ENCODE data around the gene FRMD4A.
"Not testable (repeated sequence)": the region's sequence is repeated elsewhere in the genome, so short reads cannot be mapped to it uniquely, and the experiment has no call there.

The FRMD4A gene

DNA sequence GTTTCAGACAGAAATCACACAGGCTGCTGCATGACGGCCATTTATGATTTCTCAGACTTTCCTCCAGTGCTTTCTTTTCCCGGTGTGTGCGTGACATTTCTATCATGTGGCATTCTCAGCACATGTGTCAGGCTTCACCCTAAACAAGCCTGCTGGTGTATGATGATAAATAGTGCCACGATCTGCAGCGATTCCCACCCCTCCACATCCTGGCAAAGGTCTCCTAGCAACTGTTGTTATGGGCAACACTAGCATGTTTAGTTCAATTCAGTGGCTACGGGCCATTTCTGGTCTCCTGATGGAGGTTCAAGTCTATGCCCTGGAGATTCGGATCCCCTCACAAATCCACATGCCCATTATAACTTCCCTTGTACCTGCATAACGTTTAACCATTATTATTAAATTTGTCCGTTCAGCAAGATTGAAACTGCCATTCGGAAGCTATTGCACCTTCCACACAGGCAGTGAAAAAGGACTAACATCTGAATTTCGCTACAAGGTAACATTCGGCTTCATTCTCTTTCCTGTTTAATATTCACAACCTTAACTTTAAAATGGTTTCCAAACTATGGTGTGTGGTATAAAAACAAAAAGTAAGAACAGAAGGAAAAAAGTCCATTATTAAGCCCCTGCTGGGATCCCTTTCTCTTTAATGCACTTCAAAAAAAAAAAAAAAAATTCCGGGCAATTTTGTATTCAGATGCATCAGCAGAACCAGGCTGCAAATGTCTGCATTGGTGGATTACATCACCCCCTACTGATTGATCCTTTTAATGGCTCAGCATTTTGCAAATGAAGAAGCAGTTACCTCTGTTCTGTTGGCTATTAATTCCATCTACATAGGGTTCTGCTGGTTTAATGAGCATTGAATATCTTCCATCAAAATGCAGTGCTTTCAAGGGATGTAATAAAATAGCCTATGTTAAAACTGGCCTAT is 90.2 kb downstream of the FRMD4A start:
- DNase-seq (ENCODE audit: low read depth in 2 of 2) = no peak

GRCh38 chr10:14238659-14239058 is 92.1 kb downstream of the FRMD4A start:
- DNase-seq (ENCODE audit: low read depth in 2 of 2) = not testable (repeated sequence)

DNA sequence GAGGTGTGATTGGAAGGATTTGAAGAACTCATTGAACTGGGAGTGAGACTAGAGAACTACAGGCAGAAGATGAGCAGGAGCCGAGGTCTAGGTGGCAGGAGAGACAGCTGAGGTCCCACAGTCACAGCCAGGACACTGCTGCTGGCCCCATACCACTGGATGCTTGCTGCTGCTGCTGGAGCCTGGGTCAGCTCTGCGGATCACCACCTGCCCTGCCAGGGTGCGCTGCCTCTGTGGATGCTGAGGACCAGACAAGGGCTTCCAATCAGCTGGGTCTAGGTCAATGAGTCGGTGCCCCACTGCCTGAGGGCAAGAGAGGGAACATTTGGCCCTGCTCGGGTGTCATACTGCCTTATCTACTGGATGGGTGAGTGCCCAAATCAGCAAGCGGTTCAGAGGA is 94.4 kb downstream of the FRMD4A start:
- DNase-seq (ENCODE audit: low read depth in 2 of 2) = no peak

DNA sequence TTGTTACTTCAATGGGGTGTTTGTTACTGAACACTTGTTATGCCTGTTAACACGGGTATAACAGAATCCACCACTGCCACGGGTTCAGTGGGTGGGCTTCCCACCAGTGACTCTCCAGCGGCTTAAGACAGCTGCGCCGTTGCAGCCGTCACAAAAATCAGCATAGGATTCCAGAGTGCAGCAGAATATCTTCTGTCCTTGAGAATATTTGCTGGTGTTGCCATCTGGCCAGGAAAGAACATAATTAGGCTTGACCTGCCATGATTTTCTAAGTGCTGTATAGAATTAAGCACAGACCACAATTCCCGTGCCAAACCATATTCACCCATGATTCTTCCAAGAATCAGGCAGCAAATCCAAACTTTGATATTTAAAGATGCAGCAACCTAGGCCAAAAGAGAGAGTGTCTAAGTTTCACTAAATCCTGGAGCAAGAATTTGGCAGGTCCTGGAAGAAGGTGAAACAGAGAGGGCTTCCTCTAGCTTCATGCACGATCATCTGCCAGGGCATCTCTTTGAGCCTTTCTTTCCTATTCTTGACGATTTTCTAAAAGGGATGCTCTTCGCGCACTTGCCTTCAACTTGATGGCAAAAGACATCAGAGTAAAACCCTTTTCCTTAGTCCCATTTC is 95.0 kb downstream of the FRMD4A start:
- no peak for DNase-seq (ENCODE audit: low read depth in 2 of 2)

DNA sequence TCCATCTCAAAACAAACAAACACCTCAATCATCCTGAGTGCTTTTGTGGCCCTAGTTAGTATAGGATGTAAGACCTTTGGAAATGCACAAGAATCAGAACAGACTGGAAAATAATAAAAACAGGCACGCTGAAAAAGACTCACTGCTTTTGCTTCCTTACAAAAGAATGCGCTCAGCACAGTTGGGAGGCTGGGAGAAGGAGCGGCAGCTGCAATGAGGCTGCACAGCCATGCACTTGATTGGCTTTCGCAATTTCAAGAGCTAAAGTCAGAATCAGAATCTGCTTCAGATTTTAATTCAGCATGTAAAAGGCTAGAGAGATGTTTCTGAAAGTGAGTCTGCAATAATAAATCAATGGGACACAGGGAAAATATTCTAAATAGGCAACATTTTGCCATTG is 97.2 kb downstream of the FRMD4A start:
- no peak for DNase-seq (ENCODE audit: low read depth in 2 of 2)

DNA sequence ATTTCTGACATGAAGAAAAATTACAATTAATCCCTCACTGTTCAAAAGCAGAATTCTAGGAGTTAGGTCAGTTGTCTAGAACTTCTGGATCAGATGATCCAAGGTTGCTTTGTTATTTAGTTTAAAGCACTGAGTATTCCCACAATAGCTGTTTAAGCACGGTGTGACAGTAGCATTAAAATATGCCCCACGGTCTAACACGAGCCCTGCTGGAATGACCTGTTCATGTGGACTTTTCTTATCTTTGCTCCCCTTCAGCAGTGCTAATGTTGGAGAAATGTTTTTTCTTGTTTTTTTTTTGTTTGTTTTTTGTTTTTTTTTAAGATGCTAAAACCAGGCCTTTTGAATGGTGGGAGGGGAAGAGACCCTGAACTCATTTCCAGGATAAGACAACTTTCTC is 101.9 kb downstream of the FRMD4A start:
- DNase-seq (ENCODE audit: low read depth in 2 of 2) = not testable (repeated sequence)

DNA sequence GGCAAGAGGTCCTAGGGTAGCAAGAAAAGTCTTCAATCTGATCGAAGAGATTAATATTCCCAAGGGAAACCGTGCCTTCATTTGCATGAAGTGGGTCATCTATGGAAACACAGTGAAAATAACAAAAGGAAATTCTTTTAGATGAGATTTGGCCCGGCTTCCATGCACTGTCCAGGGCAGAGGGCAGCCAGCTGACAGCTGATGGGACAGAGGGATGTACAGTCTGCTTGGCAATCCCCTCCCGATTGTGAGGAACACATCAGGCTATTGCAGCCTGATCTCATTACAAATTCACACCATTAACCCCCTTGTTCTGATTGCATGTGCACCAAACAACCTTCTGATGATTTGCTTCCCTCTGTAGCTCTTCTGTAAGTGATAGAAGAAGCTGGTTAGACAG is 105.3 kb downstream of the FRMD4A start:
- no peak for DNase-seq (ENCODE audit: low read depth in 2 of 2)

DNA sequence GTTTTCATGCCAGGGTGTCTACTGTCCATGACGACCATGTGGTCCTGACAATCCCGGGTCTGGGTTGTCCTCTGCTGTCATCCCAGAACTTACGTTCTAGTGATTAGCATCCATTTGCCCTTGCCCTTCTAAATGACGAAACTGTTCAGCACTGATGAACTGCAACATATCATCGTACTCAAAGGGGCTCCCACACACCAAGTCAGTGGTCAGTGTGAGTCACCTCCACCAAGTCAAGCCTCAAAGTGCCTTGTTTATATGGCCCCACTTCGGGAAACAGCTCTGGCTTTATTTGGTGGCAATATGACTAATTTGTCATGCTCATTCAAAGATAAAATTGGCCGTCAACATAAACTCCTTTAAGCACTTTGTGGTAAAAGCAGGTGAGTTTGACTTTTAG is 110.7 kb downstream of the FRMD4A start:
- DNase-seq (ENCODE audit: low read depth in 2 of 2) = no peak

DNA sequence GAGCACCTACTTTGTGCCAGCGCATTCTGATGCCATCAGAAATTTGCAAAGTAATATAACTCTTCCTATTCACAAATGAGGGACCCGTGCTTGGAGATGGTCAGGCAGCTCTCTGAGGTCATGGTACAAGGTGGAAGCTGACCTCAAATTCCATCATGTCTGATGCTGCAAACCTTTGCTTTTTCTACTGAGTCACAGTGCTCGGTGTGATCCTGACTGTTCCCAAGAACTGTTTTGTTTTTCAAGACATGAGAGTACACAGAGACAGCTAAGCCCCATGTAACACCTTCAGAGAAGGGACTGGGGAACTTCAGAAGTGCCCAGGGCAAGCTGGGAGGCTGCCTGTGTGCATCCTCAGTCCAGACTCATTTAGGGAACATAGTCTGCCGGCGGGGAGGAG is 111.3 kb downstream of the FRMD4A start:
- no peak for DNase-seq (ENCODE audit: low read depth in 2 of 2)

GRCh38 chr10:14215641-14216040 is 115.1 kb downstream of the FRMD4A start:
- no peak for DNase-seq (ENCODE audit: low read depth in 2 of 2)

- DNase-seq (ENCODE audit: low read depth in 2 of 2) = not testable (repeated sequence)
Observed at GRCh38 chr10:14213703-14214102, 117.0 kb downstream of the FRMD4A start.

DNA sequence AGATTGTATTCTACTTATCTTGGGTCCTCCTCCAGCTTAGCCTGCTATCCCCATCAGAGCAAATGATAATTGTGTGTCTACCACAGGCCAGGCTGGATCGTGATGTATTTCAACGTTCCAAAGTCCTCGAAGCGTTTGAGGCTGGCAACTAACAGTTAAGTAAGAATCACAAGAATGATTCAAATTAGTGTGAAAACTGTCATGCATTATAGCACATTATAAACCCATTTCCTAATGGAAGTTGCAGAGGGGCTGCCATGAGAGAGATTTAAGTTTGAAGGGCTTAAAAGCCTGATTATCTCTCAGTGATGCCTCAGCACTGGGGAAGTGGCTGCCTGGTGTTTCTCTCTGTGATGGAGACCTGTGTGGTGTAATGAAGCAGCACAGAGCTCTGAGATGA is 119.1 kb downstream of the FRMD4A start:
- DNase-seq (ENCODE audit: low read depth in 2 of 2) = no peak

DNA sequence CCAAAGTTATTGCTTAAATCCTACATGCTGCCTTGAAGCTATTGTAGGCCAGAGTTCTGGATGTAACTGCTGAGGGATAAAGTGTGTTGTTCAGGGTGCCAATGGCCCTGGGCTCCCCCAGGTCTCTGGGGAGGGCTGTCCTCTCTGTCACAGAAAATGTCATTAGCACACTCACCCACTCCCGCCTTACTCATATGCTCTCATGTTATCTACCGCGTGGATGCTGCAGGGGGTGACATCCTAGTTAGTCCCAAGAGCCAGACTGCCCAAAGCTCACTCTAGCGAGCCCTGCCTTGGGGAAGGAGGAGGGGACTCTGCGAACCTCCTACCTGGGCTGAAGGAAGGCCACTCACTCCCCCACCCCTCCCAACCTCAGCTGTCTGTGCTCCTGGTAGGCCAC is 122.5 kb downstream of the FRMD4A start:
- DNase-seq (ENCODE audit: low read depth in 2 of 2) = no peak

GRCh38 chr10:14205233-14205632 is 125.5 kb downstream of the FRMD4A start:
- no peak for DNase-seq (ENCODE audit: low read depth in 2 of 2)

DNA sequence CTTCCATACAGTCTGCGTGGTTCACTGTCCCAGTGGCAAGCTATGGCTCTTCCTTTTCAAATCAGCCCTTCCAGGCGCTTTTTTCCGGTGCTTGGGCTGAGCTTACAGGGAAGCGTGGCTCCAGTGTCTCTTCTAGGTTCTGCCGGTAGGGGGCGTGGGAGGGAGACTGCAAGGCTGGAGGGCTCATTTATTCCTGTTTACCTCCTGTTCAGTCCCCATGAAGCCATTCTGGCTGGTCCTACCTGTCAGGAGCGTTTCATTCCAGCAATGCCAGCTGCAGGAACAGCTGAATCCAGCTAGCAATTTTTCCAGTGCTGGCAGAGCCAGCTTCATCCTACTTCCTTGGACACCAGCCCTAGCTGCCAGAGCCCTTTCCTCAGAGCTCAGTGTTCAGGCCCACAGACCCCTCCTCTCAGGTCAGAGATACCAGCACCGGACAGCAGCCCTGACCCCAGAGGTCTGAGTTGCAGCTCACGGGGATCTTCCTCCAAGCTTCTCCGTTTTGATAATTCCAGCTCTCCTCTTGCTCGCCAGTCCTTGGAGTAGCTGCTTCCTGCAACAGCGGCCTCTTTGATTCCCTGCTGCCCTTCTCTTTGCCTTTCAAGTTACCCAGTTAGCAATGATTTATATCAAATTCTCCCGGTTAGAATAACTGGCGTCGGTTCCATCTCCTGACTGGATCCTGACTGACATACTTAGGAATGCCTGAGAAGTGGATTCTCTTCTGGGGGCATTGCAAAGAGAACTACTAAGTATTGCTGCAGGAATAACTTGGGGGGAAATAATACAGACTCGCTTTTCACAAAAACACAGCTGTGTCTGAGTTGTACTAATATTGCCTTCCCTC is 129.8 kb downstream of the FRMD4A start:
- DNase-seq (ENCODE audit: low read depth in 2 of 2) = no peak

GRCh38 chr10:14199098-14199497 is 131.6 kb downstream of the FRMD4A start:
- DNase-seq (ENCODE audit: low read depth in 2 of 2) = not testable (repeated sequence)

- no peak for DNase-seq (ENCODE audit: low read depth in 2 of 2)
Observed at GRCh38 chr10:14198078-14198477, 132.6 kb downstream of the FRMD4A start.

- no peak for DNase-seq (ENCODE audit: low read depth in 2 of 2)
Observed at GRCh38 chr10:14196113-14196512, 134.6 kb downstream of the FRMD4A start.

GRCh38 chr10:14195433-14195832 is 135.3 kb downstream of the FRMD4A start:
- no peak for DNase-seq (ENCODE audit: low read depth in 2 of 2)

GRCh38 chr10:14192746-14193145 is 138.0 kb downstream of the FRMD4A start:
- DNase-seq (ENCODE audit: low read depth in 2 of 2) = no peak

DNA sequence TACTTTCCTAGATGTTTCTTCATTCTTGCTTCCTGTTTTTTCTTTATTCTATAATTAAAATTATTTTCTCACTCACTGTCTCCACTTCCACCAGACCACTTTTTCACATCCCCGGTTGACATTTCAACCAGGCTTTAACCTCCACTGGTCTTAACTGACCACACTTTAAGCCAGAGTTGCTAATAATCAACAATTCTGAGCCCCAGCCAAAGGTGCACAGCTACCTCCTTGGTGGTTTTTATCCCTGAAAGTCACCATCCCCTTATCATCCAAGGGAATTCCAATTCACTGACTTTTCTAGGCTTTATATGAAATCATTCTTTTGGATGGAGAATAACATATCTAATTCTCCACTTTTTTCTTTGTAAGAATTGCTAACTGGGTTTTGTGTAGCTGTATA is 138.9 kb downstream of the FRMD4A start:
- DNase-seq (ENCODE audit: low read depth in 2 of 2) = no peak

GRCh38 chr10:14191407-14191806 is 139.3 kb downstream of the FRMD4A start:
- no peak for DNase-seq (ENCODE audit: low read depth in 2 of 2)

Measured in stimulated activated CD8-positive, alpha-beta memory T cell treated with anti-CD3 and anti-CD28 coated beads, Interleukin-7, amount 100 ng/mL, for 1 hour (primary cell).